ENCODE results near the gene PPP6R1. TPM values are rescaled to one million over a fixed set of nuclear protein-coding genes. Genes with fewer than 3 reads are reported as not detected.
A peak's percentile ranks its signal among the peaks of the same experiment; 100 is the strongest.

PPP6R1 gene, protein sequence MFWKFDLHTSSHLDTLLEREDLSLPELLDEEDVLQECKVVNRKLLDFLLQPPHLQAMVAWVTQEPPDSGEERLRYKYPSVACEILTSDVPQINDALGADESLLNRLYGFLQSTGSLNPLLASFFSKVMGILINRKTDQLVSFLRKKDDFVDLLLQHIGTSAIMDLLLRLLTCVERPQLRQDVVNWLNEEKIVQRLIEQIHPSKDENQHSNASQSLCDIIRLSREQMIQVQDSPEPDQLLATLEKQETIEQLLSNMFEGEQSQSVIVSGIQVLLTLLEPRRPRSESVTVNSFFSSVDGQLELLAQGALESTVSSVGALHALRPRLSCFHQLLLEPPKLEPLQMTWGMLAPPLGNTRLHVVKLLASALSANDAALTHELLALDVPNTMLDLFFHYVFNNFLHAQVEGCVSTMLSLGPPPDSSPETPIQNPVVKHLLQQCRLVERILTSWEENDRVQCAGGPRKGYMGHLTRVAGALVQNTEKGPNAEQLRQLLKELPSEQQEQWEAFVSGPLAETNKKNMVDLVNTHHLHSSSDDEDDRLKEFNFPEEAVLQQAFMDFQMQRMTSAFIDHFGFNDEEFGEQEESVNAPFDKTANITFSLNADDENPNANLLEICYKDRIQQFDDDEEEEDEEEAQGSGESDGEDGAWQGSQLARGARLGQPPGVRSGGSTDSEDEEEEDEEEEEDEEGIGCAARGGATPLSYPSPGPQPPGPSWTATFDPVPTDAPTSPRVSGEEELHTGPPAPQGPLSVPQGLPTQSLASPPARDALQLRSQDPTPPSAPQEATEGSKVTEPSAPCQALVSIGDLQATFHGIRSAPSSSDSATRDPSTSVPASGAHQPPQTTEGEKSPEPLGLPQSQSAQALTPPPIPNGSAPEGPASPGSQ
- 172 TPM for total RNA-seq (2021; ENCODE audit: unreplicated experiment)
- polyA plus RNA-seq (2012; ENCODE audit: insufficient read length): 174 TPM
- Bru-seq, nascent RNA: percentile 86 among the genes with signal in this experiment
- BruChase-seq, experiment 1, labeled RNA remaining after a 2-hour chase: percentile 86 among the genes with signal in this experiment
- percentile 93 among the genes with signal in this experiment for BruChase-seq, experiment 2, labeled RNA remaining after a 6-hour chase
- long read RNA-seq, transcript PPP6R1-204 (7 exons, 2,389 nt): minor isoform, 24 of 399 reads
- long read RNA-seq, transcript PPP6R1-201 (24 exons, 3,961 nt): major isoform, 177 of 399 reads
- long read RNA-seq, partial matches to known transcripts: 106 of 399 reads
- long read RNA-seq, other reads (novel, unspliced or antisense): 88 of 399 reads

DNA sequence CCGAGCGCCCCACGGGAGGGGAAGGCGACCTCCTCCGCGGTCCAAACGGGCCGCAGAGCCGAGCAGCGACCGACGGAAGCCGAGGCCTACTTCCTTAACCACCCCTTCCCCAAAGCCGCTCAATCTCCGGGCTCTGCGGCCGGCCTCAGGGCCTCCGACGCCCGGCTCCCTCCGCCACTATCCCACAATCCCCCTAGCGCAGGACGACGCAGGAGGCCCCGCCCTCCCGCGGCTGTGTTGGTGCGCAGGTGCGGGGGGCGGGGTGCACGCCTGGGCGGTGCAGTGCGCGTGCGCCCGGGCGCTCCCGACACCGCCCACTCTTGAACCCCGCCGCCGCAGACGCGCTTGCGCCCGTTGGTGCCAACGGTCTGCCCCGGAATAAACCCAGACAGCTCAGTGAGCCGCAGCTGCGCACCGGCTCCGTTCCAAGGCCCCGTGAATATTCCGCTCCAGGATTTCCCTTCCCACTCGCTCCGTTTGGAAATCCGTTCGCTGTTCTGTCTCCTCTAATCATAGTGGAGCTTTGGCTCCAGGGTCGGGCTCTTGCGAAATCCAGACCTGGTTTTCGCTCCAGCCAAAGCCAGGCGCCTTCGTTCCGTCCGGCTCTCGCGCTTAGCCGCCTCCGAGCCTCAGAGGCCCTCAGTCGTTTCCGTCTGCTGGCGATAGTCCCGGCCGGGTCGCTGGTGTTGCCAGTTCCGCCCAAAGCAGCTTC, at the start of gene PPP6R1:
PPP6R1 (minus strand) TSS at position 190 of the 712 bp plus-strand sequence. CDS start 11,914 bp downstream, outside the sequence.
- POLR2A ChIA-PET: interaction anchor here (0.5 to 0.9 kb wide), 7 partner anchors 13 to 286 kb away, joined by 3 to 9 read pairs (median 4); partner anchors contain the start of genes HSPBP1 and SBK3
- Histone ChIP-seq H3K9me3 (ENCODE audit: control insufficient read depth, insufficient read depth, low read depth, low read length) (no peaks in the 10 kb centered on the region), H3K27me3 (ENCODE audit: control insufficient read depth, insufficient read depth, low read length) (no peaks in the 10 kb centered on the region), H3K4me1 (ENCODE audit: control insufficient read depth, insufficient read depth, low read length) (peaks cover 37% of the 10 kb centered on the region), H3K27ac (ENCODE audit: low read length) (peak within 1 kb of the TSS; percentile 99), H3K4me3 (ENCODE audit: low read depth in 2 of 2, low read length in 2 of 2) (peak within 1 kb of the TSS; percentile 81 to 96), H3K36me3 (ENCODE audit: control insufficient read depth, insufficient read depth, low read length) (peaks cover 5% of the 10 kb centered on the region; the same call in 1 of the 2 replicates)
- CTCF ChIA-PET: interaction anchor here (0.5 to 0.7 kb wide), 2 partner anchors 77 to 109 kb away, joined by 5 to 13 read pairs; no protein-coding TSS in a partner anchor
- TF ChIP-seq, protein P1, sequence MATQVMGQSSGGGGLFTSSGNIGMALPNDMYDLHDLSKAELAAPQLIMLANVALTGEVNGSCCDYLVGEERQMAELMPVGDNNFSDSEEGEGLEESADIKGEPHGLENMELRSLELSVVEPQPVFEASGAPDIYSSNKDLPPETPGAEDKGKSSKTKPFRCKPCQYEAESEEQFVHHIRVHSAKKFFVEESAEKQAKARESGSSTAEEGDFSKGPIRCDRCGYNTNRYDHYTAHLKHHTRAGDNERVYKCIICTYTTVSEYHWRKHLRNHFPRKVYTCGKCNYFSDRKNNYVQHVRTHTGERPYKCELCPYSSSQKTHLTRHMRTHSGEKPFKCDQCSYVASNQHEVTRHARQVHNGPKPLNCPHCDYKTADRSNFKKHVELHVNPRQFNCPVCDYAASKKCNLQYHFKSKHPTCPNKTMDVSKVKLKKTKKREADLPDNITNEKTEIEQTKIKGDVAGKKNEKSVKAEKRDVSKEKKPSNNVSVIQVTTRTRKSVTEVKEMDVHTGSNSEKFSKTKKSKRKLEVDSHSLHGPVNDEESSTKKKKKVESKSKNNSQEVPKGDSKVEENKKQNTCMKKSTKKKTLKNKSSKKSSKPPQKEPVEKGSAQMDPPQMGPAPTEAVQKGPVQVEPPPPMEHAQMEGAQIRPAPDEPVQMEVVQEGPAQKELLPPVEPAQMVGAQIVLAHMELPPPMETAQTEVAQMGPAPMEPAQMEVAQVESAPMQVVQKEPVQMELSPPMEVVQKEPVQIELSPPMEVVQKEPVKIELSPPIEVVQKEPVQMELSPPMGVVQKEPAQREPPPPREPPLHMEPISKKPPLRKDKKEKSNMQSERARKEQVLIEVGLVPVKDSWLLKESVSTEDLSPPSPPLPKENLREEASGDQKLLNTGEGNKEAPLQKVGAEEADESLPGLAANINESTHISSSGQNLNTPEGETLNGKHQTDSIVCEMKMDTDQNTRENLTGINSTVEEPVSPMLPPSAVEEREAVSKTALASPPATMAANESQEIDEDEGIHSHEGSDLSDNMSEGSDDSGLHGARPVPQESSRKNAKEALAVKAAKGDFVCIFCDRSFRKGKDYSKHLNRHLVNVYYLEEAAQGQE (IDR thresholded peaks at IDR 0.05; ENCODE audit: insufficient read depth in 1 of 2, low read depth in 2 of 2, low read length in 1 of 2): peak in 1 of 2 experiments; percentile 15; a peak in 2 of 4 replicates
- TF ChIP-seq, protein P2, sequence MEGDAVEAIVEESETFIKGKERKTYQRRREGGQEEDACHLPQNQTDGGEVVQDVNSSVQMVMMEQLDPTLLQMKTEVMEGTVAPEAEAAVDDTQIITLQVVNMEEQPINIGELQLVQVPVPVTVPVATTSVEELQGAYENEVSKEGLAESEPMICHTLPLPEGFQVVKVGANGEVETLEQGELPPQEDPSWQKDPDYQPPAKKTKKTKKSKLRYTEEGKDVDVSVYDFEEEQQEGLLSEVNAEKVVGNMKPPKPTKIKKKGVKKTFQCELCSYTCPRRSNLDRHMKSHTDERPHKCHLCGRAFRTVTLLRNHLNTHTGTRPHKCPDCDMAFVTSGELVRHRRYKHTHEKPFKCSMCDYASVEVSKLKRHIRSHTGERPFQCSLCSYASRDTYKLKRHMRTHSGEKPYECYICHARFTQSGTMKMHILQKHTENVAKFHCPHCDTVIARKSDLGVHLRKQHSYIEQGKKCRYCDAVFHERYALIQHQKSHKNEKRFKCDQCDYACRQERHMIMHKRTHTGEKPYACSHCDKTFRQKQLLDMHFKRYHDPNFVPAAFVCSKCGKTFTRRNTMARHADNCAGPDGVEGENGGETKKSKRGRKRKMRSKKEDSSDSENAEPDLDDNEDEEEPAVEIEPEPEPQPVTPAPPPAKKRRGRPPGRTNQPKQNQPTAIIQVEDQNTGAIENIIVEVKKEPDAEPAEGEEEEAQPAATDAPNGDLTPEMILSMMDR (IDR thresholded peaks at IDR 0.05): no peak
- TF ChIP-seq SIN3A (IDR thresholded peaks at IDR 0.05; ENCODE audit: borderline replicate concordance, insufficient read depth, low read depth, low read length): peak; percentile 78; the same call in 1 of the 2 replicates
- peak; percentile 71 for TF ChIP-seq TCF7L2 (IDR thresholded peaks at IDR 0.05; ENCODE audit: low read depth, low read length)
- peak; percentile 97 for TF ChIP-seq POLR2AphosphoS5 (IDR thresholded peaks at IDR 0.05; ENCODE audit: low read depth, low read length)
- in situ Hi-C loops (cut with HindIII; ENCODE audit: low pct_unique_long_range_greater_than_20kb, low sequenced_read_pairs) (no loop called here), intact Hi-C loops (cut with micrococcal nuclease; ENCODE audit: unreplicated experiment) (no loop called here)
- no TSS peak for BruUV-seq (replicated peaks)
- ATAC-seq (peak; percentile 91), DNase-seq (ENCODE audit: low read depth, low spot score) (peak; percentile 100)

DNA sequence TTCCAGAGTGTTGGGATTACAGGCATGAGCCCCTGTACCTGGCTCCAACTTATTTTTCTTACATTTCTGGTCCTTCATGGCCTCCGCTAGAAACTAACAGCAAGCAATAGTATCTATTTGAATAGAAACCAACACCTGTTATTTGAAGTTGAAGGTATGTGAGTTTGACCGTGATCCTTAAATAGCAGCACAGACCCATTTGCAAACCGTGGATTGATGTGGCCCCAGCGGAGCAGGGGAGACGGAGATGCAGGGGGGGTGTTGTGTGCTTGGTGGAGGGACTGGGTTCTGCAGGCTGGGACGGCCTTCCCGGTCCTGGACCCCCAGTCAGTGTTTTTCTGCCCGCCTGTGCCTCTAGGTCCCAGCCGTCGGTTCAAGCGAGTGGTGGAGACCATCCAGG, 49.5 kb upstream of the PPP6R1 start:
- no peaks in the 10 kb centered on the region for H3K4me1 ChIP-seq (ENCODE audit: control insufficient read depth, insufficient read depth, low read length)
- ATAC-seq: no peak
- H3K27ac ChIP-seq (ENCODE audit: low read length): no peak overlapping the region
- no peaks in the 10 kb centered on the region for H3K36me3 ChIP-seq (ENCODE audit: control insufficient read depth, insufficient read depth, low read length)
- BruUV-seq (replicated peaks): no TSS peak
- H3K9me3 ChIP-seq (ENCODE audit: control insufficient read depth, insufficient read depth, low read depth, low read length): no peaks in the 10 kb centered on the region
- in situ Hi-C loops (cut with HindIII; ENCODE audit: low pct_unique_long_range_greater_than_20kb, low sequenced_read_pairs): no loop called here
- intact Hi-C loops (cut with micrococcal nuclease; ENCODE audit: unreplicated experiment): no loop called here
- TF ChIP-seq, protein P1 (IDR thresholded peaks at IDR 0.05; ENCODE audit: insufficient read depth in 1 of 2, low read depth in 2 of 2, low read length in 1 of 2): no peak
- TF ChIP-seq SIN3A (IDR thresholded peaks at IDR 0.05; ENCODE audit: borderline replicate concordance, insufficient read depth, low read depth, low read length): no peak
- no peak for TF ChIP-seq POLR2AphosphoS5 (IDR thresholded peaks at IDR 0.05; ENCODE audit: low read depth, low read length)
- TF ChIP-seq, protein P2 (IDR thresholded peaks at IDR 0.05): no peak
- no peak for TF ChIP-seq TCF7L2 (IDR thresholded peaks at IDR 0.05; ENCODE audit: low read depth, low read length)
- ChIA-PET CTCF (interaction anchor here (0.8 kb wide), 1 partner anchor 57 kb away, joined by 6 read pairs; no protein-coding TSS in a partner anchor), POLR2A (no interaction called here)
- no peaks in the 10 kb centered on the region for H3K27me3 ChIP-seq (ENCODE audit: control insufficient read depth, insufficient read depth, low read length)
- H3K4me3 ChIP-seq (ENCODE audit: low read depth in 2 of 2, low read length in 2 of 2): no peak overlapping the region
- no peak for DNase-seq (ENCODE audit: low read depth, low spot score)

Data from Panc1 (cell line).